ENCODE results near the gene CKAP5. TPM values are rescaled to one million over a fixed set of nuclear protein-coding genes. Genes with fewer than 3 reads are reported as not detected.

Gene CKAP5
- total RNA-seq, 2 experiments from 2014 or later, result 161 to 243 TPM

GRCh38 chr11:46879056-46879585, 33.0 kb upstream of the CKAP5 start:
- no peaks in the 10 kb centered on the region for H3K9me3 ChIP-seq (ENCODE audit: low read length)
- intact Hi-C loops (cut with micrococcal nuclease; ENCODE audit: unreplicated experiment), result no loop called here
- DNase-seq (ENCODE audit: low spot score), result no peak
- no TSS peak for BruUV-seq (replicated peaks)
- H3K79me2 ChIP-seq (ENCODE audit: insufficient read depth, low read depth, low read length), result no peaks in the 10 kb centered on the region
- H3K27ac ChIP-seq (ENCODE audit: low read depth, low read length, poor library complexity, severe bottlenecking), result no peak overlapping the region
- CTCF ChIA-PET (ENCODE audit: unreplicated experiment), result no interaction called here
- POLR2A ChIA-PET, result interaction anchor here (0.5 to 0.6 kb wide), 2 partner anchors 122 to 325 kb away, joined by 3 to 4 read pairs; no protein-coding TSS in a partner anchor
- no peaks in the 10 kb centered on the region for H3K4me1 ChIP-seq (ENCODE audit: insufficient read depth, low read length, poor library complexity, severe bottlenecking)
- TF ChIP-seq EZH2phosphoT487 (IDR thresholded peaks at IDR 0.05; ENCODE audit: borderline replicate concordance, low read depth, low read length) (no peak), CTCF (conservative IDR thresholded peaks at IDR 0.05; ENCODE audit: low read length) (no peak)
- H3K36me3 ChIP-seq (ENCODE audit: insufficient read depth, low read length), result peaks cover 96% of the 10 kb centered on the region
- H3K4me3 ChIP-seq (ENCODE audit: low read depth, low read length, poor library complexity, severe bottlenecking), result no peak overlapping the region
- H2AFZ ChIP-seq (ENCODE audit: low read length), result no peak overlapping the region
- no peaks in the 10 kb centered on the region for H3K9me2 ChIP-seq (ENCODE audit: insufficient read depth, low read length)
- H4K20me1 ChIP-seq (ENCODE audit: insufficient read depth, low read length), result no peaks in the 10 kb centered on the region
- no peak overlapping the region for H3K4me2 ChIP-seq (ENCODE audit: low read length)

DNA sequence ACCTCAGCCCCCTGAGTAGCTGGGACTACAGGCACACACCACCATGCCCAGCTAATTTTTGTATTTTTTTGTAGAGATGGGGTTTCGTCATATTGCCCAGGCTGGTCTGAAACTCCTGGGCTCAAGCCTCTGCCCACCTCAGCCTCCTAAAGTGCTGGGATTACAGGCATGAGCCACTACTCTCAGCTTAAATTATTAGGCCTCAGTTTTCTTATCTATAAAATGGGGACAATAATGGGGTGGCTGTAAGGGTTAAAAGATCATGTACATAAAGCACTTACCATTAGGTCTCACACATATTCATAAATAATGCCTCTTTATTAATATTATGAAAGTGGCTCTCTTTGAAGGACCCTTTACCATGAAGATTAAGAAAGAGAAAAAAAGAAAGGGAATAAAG, 31.5 kb upstream of the CKAP5 start:
- intact Hi-C loops (cut with micrococcal nuclease; ENCODE audit: unreplicated experiment), result no loop called here
- Histone ChIP-seq H3K36me3 (ENCODE audit: insufficient read depth, low read length) (peaks cover 96% of the 10 kb centered on the region), H3K79me2 (ENCODE audit: insufficient read depth, low read depth, low read length) (no peaks in the 10 kb centered on the region), H2AFZ (ENCODE audit: low read length) (no peak overlapping the region), H3K27ac (ENCODE audit: low read depth, low read length, poor library complexity, severe bottlenecking) (no peak overlapping the region), H3K4me3 (ENCODE audit: low read depth, low read length, poor library complexity, severe bottlenecking) (no peak overlapping the region), H3K4me1 (ENCODE audit: insufficient read depth, low read length, poor library complexity, severe bottlenecking) (no peaks in the 10 kb centered on the region), H3K9me2 (ENCODE audit: insufficient read depth, low read length) (no peaks in the 10 kb centered on the region), H4K20me1 (ENCODE audit: insufficient read depth, low read length) (no peaks in the 10 kb centered on the region), H3K4me2 (ENCODE audit: low read length) (no peak overlapping the region), H3K9me3 (ENCODE audit: low read length) (no peaks in the 10 kb centered on the region)
- ChIA-PET POLR2A (interaction anchor here (1.0 kb wide), 1 partner anchor 24 kb away, joined by 3 read pairs; no protein-coding TSS in a partner anchor), CTCF (ENCODE audit: unreplicated experiment) (no interaction called here)
- no peak for DNase-seq (ENCODE audit: low spot score)
- TF ChIP-seq CTCF (conservative IDR thresholded peaks at IDR 0.05; ENCODE audit: low read length) (no peak), EZH2phosphoT487 (IDR thresholded peaks at IDR 0.05; ENCODE audit: borderline replicate concordance, low read depth, low read length) (no peak)
- BruUV-seq (replicated peaks), result no TSS peak

DNA sequence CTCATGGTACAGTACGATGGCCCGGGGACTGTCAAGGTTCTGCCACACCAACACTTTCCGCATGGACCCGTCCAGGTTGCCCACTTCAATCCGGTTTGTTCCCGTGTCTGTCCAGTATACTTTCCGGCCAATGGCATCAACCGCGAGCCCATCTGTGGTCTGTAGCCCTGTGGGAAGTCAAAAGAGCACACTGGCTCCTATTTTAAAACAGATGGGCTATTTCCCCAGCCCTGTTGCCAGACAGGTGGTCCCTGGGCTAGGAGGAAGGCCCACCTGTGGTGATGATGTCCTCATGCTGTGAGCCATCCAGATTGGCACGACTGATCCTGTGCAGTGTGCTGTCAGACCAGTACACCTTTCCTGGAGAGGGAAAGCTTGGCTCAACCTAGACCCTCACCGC, 30.4 kb upstream of the CKAP5 start:
- no peak for DNase-seq (ENCODE audit: low spot score)
- Histone ChIP-seq H3K79me2 (ENCODE audit: insufficient read depth, low read depth, low read length) (no peaks in the 10 kb centered on the region), H2AFZ (ENCODE audit: low read length) (no peak overlapping the region), H3K9me2 (ENCODE audit: insufficient read depth, low read length) (no peaks in the 10 kb centered on the region), H3K4me3 (ENCODE audit: low read depth, low read length, poor library complexity, severe bottlenecking) (no peak overlapping the region), H3K27ac (ENCODE audit: low read depth, low read length, poor library complexity, severe bottlenecking) (no peak overlapping the region), H3K9me3 (ENCODE audit: low read length) (no peaks in the 10 kb centered on the region), H3K4me2 (ENCODE audit: low read length) (no peak overlapping the region), H3K4me1 (ENCODE audit: insufficient read depth, low read length, poor library complexity, severe bottlenecking) (no peaks in the 10 kb centered on the region), H3K36me3 (ENCODE audit: insufficient read depth, low read length) (peaks cover 96% of the 10 kb centered on the region), H4K20me1 (ENCODE audit: insufficient read depth, low read length) (no peaks in the 10 kb centered on the region)
- TF ChIP-seq EZH2phosphoT487 (IDR thresholded peaks at IDR 0.05; ENCODE audit: borderline replicate concordance, low read depth, low read length) (no peak), CTCF (conservative IDR thresholded peaks at IDR 0.05; ENCODE audit: low read length) (no peak)
- CTCF ChIA-PET (ENCODE audit: unreplicated experiment), result no interaction called here
- intact Hi-C loops (cut with micrococcal nuclease; ENCODE audit: unreplicated experiment), result no loop called here
- no TSS peak for BruUV-seq (replicated peaks)
- POLR2A ChIA-PET, result interaction anchor here (1.0 kb wide), 1 partner anchor 31 kb away, joined by 3 read pairs; no protein-coding TSS in a partner anchor
